Mesenchymal stem cell (in vitro differentiated cells and primary cell): ENCODE results near the gene PSMD2.

ENCODE experiments used
- DNase-seq: peaks from one replicate; pipeline ENCODE4 v3.0.0-alpha.2; 2013
- H2AFZ ChIP-seq: one replicate; pipeline ENCODE4 v1.6.1; 2013; ENCODE audit warnings: low read depth, mild to moderate bottlenecking, control low read depth, inconsistent platforms, low read length, moderate library complexity
- H2AK5ac ChIP-seq: 2 replicates; pipeline ENCODE4 v1.6.1; 2013; ENCODE audit warnings: low read length, moderate library complexity, mild to moderate bottlenecking, inconsistent platforms; ENCODE audit not compliant: severe bottlenecking
- H2BK120ac ChIP-seq: one replicate; pipeline ENCODE4 v1.6.1; 2013; ENCODE audit warnings: low read depth, mild to moderate bottlenecking, inconsistent platforms, low read length, moderate library complexity
- H2BK12ac ChIP-seq, 2 experiments: one replicate each; pipeline ENCODE4 v1.6.1; 2013; ENCODE audit warnings: inconsistent platforms in 2 of 2, low read length in 2 of 2, mild to moderate bottlenecking in 2 of 2, moderate library complexity in 2 of 2, control low read depth in 1 of 2
- H2BK15ac ChIP-seq: one replicate; pipeline ENCODE4 v1.6.1; 2013; ENCODE audit warnings: mild to moderate bottlenecking, low read depth, inconsistent platforms; ENCODE audit not compliant: poor library complexity, severe bottlenecking
- H2BK5ac ChIP-seq: 2 replicates; pipeline ENCODE4 v1.6.1; 2013; ENCODE audit warnings: low read depth, mild to moderate bottlenecking, low read length, control low read depth, inconsistent platforms; ENCODE audit not compliant: poor library complexity, severe bottlenecking
- H3K14ac ChIP-seq, 2 experiments: one replicate each; pipeline ENCODE4 v1.6.1; 2013; ENCODE audit warnings: inconsistent platforms in 2 of 2, low read length in 2 of 2, control low read depth in 1 of 2, mild to moderate bottlenecking in 1 of 2, moderate library complexity in 1 of 2
- H3K18ac ChIP-seq, 2 experiments: one replicate each; pipeline ENCODE4 v1.6.1; 2013; ENCODE audit warnings: inconsistent platforms in 2 of 2, low read length in 2 of 2, control low read depth in 1 of 2, low read depth in 1 of 2, mild to moderate bottlenecking in 1 of 2
- H3K23ac ChIP-seq, 2 experiments: one replicate each; pipeline ENCODE4 v1.6.1; 2013; ENCODE audit warnings: inconsistent platforms in 2 of 2, low read length in 2 of 2, mild to moderate bottlenecking in 2 of 2, moderate library complexity in 2 of 2, control low read depth in 1 of 2
- H3K27ac ChIP-seq: 2 replicates; pipeline ENCODE4 v1.5.1; 2013; ENCODE audit warnings: mild to moderate bottlenecking, moderate library complexity, low read length, control low read depth, inconsistent platforms; ENCODE audit not compliant: poor library complexity, severe bottlenecking
- H3K27me3 ChIP-seq, 2 experiments: 2 replicates each; pipeline versions ENCODE4 v1.6.1 to v1.7.0; 2013; ENCODE audit warnings: low read length in 2 of 2, mild to moderate bottlenecking in 2 of 2, moderate library complexity in 2 of 2, control low read depth in 1 of 2, inconsistent platforms in 1 of 2; ENCODE audit not compliant: control insufficient read depth in 1 of 2, insufficient read depth in 1 of 2
- H3K36me3 ChIP-seq, 2 experiments: 2 replicates each; pipeline versions ENCODE4 v1.6.1 to v1.7.0; 2013; ENCODE audit warnings: low read length in 2 of 2, control low read depth in 1 of 2, inconsistent platforms in 1 of 2, low read depth in 1 of 2, mild to moderate bottlenecking in 1 of 2; ENCODE audit not compliant: insufficient read depth in 2 of 2, control insufficient read depth in 1 of 2
- H3K4ac ChIP-seq, 2 experiments: one replicate each; pipeline ENCODE4 v1.6.1; 2013; ENCODE audit warnings: inconsistent platforms in 2 of 2, low read length in 2 of 2, mild to moderate bottlenecking in 2 of 2, moderate library complexity in 2 of 2, control low read depth in 1 of 2, low read depth in 1 of 2
- H3K4me1 ChIP-seq: 2 replicates; pipeline ENCODE4 v1.6.1; 2013; ENCODE audit warnings: low read depth, low read length, control low read depth; ENCODE audit not compliant: control insufficient read depth, insufficient read depth
- H3K4me2 ChIP-seq: 2 replicates; pipeline ENCODE4 v1.6.1; 2013; ENCODE audit warnings: low read length, mild to moderate bottlenecking, inconsistent platforms; ENCODE audit not compliant: poor library complexity, severe bottlenecking
- H3K4me3 ChIP-seq, 2 experiments: 2 replicates each; pipeline versions ENCODE4 v1.5.1 to v1.7.0; 2013; ENCODE audit warnings: low read length in 2 of 2, mild to moderate bottlenecking in 2 of 2, control low read depth in 1 of 2, low read depth in 1 of 2; ENCODE audit not compliant: insufficient read depth in 1 of 2
- H3K79me1 ChIP-seq: replicated peaks from 2 replicates; pipeline ENCODE4 v1.6.1; 2013; ENCODE audit warnings: mild to moderate bottlenecking, control low read depth, low read length, inconsistent platforms; ENCODE audit not compliant: poor library complexity, severe bottlenecking
- H3K9ac ChIP-seq: 2 replicates; pipeline ENCODE4 v1.7.0; 2013; ENCODE audit warnings: mild to moderate bottlenecking, low read length, moderate library complexity
- H3K9me3 ChIP-seq: 2 replicates; pipeline ENCODE4 v1.7.0; 2013; ENCODE audit warnings: mild to moderate bottlenecking, low read length; ENCODE audit not compliant: control insufficient read depth
- H4K8ac ChIP-seq: one replicate; pipeline ENCODE4 v1.6.1; 2013; ENCODE audit warnings: inconsistent platforms, mild to moderate bottlenecking, low read length, moderate library complexity
- H4K91ac ChIP-seq: one replicate; pipeline ENCODE4 v1.6.1; 2013; ENCODE audit warnings: mild to moderate bottlenecking, low read length, inconsistent platforms
- WGBS: methylation state at CpG from one replicate; pipeline ENCODE4 v1.1.7; 2013; ENCODE audit warnings: mixed read lengths; 5-methylcytosine and 5-hydroxymethylcytosine counted together

PSMD2 gene

GRCh38 chr3:184336547-184337398 is 37.7 kb downstream of the PSMD2 start:
- H3K9me3 ChIP-seq = no peaks in the 10 kb centered on the region
- H3K4me2 ChIP-seq = peak overlapping the region; percentile 72
- peak; percentile 68 for DNase-seq
- no peak overlapping the region for H3K23ac ChIP-seq
- no peak overlapping the region for H2BK5ac ChIP-seq
- peak overlapping the region; percentile 90 for H3K9ac ChIP-seq
- peaks cover 29% of the 10 kb centered on the region for H3K79me1 ChIP-seq
- peaks cover 50% of the 10 kb centered on the region for H3K4me1 ChIP-seq
- H4K91ac ChIP-seq = no peak overlapping the region
- peak overlapping the region; percentile 71 to 86 for H3K4me3 ChIP-seq
- peak overlapping the region; percentile 25 to 71 for H3K4ac ChIP-seq
- peak overlapping the region; percentile 49 for H3K27ac ChIP-seq
- H3K18ac ChIP-seq = peak overlapping the region in 1 of 2 experiments; percentile 96
- H2AFZ ChIP-seq = no peak overlapping the region
- peak overlapping the region in 1 of 2 experiments; percentile 92 for H3K14ac ChIP-seq
- no peaks in the 10 kb centered on the region for H3K27me3 ChIP-seq
- H3K36me3 ChIP-seq = peaks cover 43 to 44% of the 10 kb centered on the region in 2 experiments
- no peak overlapping the region for H2BK15ac ChIP-seq
- peak overlapping the region; percentile 42 for H2AK5ac ChIP-seq
- WGBS = 52% methylated on average over 17 of the region's 17 CpGs
- no peak overlapping the region for H2BK120ac ChIP-seq
- H4K8ac ChIP-seq = peak overlapping the region; percentile 57
- peak overlapping the region; percentile 31 to 76 for H2BK12ac ChIP-seq

DNA sequence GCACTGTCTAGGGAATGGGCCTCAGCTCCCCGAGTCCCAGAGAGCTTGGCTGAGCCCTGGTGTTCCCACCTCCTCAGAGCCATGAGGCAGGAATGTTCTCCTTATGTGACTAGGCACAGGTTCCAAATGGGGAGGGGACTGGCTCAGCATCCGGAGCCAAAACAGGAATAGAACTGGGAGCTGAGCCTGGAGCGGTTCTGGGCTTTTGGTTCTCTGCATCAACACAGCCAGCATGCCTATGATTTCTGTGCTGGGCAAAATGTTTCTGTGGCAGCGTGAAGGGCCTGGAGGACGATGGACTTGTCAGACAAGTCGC is 38.3 kb downstream of the PSMD2 start, which contains the start of gene FAM131A:
FAM131A (plus strand) TSS at position 202 of the 316 bp plus-strand sequence; CDS start at position 233, 31 bp downstream.
- Histone ChIP-seq H4K8ac (peak within 1 kb of the TSS; percentile 57), H4K91ac (no peak within 1 kb of the TSS), H3K4ac (peak within 1 kb of the TSS; percentile 42 to 71), H2BK5ac (no peak within 1 kb of the TSS), H3K14ac (peak within 1 kb of the TSS in 1 of 2 experiments; percentile 92), H2BK120ac (no peak within 1 kb of the TSS), H3K9ac (peak within 1 kb of the TSS; percentile 90), H3K4me1 (peaks cover 46% of the 10 kb centered on the region), H3K18ac (peak within 1 kb of the TSS; percentile 25 to 96), H2BK12ac (peak within 1 kb of the TSS; percentile 31 to 76), H2BK15ac (no peak within 1 kb of the TSS), H3K23ac (no peak within 1 kb of the TSS), H3K4me2 (peak within 1 kb of the TSS; percentile 72), H3K4me3 (peak within 1 kb of the TSS; percentile 71 to 86), H2AK5ac (peak within 1 kb of the TSS; percentile 45), H3K36me3 (peaks cover 42% of the 10 kb centered on the region in 2 experiments), H2AFZ (no peak within 1 kb of the TSS), H3K27ac (peak within 1 kb of the TSS; percentile 49), H3K9me3 (no peaks in the 10 kb centered on the region), H3K27me3 (no peaks in the 10 kb centered on the region), H3K79me1 (peaks cover 30% of the 10 kb centered on the region)
- 97% methylated on average over 6 of the region's 6 CpGs for WGBS
- no peak for DNase-seq

DNA sequence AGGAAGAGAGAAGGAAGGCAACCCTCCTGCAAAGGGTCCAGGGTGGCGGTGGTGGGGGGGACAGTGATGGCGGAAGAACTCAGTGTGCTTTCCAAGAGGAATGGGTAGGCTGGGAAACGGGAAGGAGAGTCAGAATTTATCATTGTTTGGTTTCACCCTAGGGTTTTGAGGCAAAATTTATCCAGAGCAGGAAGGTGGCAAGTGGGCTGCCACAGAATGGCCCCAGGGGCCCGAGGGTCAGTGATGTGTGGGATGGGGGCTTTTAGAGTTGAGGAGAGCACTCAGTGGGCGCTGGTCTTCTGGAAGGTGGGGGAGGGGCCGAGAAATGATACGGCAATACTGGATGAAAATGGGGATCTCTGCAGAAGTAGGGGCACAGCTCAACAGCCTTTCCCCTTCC is 38.9 kb downstream of the PSMD2 start:
- Histone ChIP-seq H2BK15ac (no peak overlapping the region), H3K27me3 (no peaks in the 10 kb centered on the region), H3K79me1 (peaks cover 30% of the 10 kb centered on the region), H3K36me3 (peaks cover 42% of the 10 kb centered on the region in 2 experiments), H2BK5ac (no peak overlapping the region), H3K27ac (no peak overlapping the region), H3K23ac (no peak overlapping the region), H2AK5ac (peak overlapping the region; percentile 45), H4K8ac (no peak overlapping the region), H4K91ac (no peak overlapping the region), H3K4ac (no peak overlapping the region), H3K4me1 (peaks cover 48% of the 10 kb centered on the region), H3K9me3 (no peaks in the 10 kb centered on the region), H3K18ac (peak overlapping the region in 1 of 2 experiments; percentile 46), H3K9ac (peak overlapping the region; percentile 90), H3K4me3 (peak overlapping the region in 1 of 2 experiments; percentile 86), H3K14ac (no peak overlapping the region), H3K4me2 (no peak overlapping the region), H2AFZ (no peak overlapping the region), H2BK12ac (no peak overlapping the region), H2BK120ac (no peak overlapping the region)
- WGBS = 86% methylated on average over 6 of the region's 7 CpGs
- DNase-seq = no peak

- peaks cover 42% of the 10 kb centered on the region in 2 experiments for H3K36me3 ChIP-seq
- H3K27me3 ChIP-seq = no peaks in the 10 kb centered on the region
- H3K14ac ChIP-seq = no peak overlapping the region
- peak overlapping the region in 1 of 2 experiments; percentile 86 for H3K4me3 ChIP-seq
- H2BK15ac ChIP-seq = no peak overlapping the region
- no peak overlapping the region for H2BK5ac ChIP-seq
- H3K27ac ChIP-seq = no peak overlapping the region
- peak overlapping the region; percentile 22 for H4K91ac ChIP-seq
- H3K4me2 ChIP-seq = peak overlapping the region; percentile 25
- H3K4me1 ChIP-seq = peaks cover 49% of the 10 kb centered on the region
- peak overlapping the region; percentile 45 for H2AK5ac ChIP-seq
- H3K23ac ChIP-seq = no peak overlapping the region
- H3K9me3 ChIP-seq = no peaks in the 10 kb centered on the region
- H3K9ac ChIP-seq = peak overlapping the region; percentile 90
- peaks cover 27% of the 10 kb centered on the region for H3K79me1 ChIP-seq
- H3K18ac ChIP-seq = peak overlapping the region; percentile 25 to 46
- 32% methylated on average over 37 of the region's 37 CpGs for WGBS
- H2BK12ac ChIP-seq = no peak overlapping the region
- peak overlapping the region in 1 of 2 experiments; percentile 42 for H3K4ac ChIP-seq
- H2AFZ ChIP-seq = no peak overlapping the region
- DNase-seq = peak; percentile 68
- peak overlapping the region; percentile 13 for H4K8ac ChIP-seq
- H2BK120ac ChIP-seq = no peak overlapping the region
Measured at GRCh38 chr3:184338511-184338945, 39.5 kb downstream of the PSMD2 start.
